ENCODE measurements around the gene BRCA2. TPM values are rescaled to one million over a fixed set of nuclear protein-coding genes. Genes with fewer than 3 reads are reported as not detected.

Gene BRCA2
- total RNA-seq, 6 experiments from 2014 or later: 0.46 to 4.0 (median 1.8) TPM

- no peak overlapping the region for H3K4me3 ChIP-seq
- peaks cover 0 to 52% (median 14%) of the 10 kb centered on the region in 4 donors for H3K36me3 ChIP-seq
- H3K9me3 ChIP-seq: no peaks in the 10 kb centered on the region
- H3K4me1 ChIP-seq: no peaks in the 10 kb centered on the region
- ATAC-seq (no peak), DNase-seq (no peak)
- TF ChIP-seq POLR2A (IDR thresholded peaks at IDR 0.05): no peak
- TF ChIP-seq, protein P1, sequence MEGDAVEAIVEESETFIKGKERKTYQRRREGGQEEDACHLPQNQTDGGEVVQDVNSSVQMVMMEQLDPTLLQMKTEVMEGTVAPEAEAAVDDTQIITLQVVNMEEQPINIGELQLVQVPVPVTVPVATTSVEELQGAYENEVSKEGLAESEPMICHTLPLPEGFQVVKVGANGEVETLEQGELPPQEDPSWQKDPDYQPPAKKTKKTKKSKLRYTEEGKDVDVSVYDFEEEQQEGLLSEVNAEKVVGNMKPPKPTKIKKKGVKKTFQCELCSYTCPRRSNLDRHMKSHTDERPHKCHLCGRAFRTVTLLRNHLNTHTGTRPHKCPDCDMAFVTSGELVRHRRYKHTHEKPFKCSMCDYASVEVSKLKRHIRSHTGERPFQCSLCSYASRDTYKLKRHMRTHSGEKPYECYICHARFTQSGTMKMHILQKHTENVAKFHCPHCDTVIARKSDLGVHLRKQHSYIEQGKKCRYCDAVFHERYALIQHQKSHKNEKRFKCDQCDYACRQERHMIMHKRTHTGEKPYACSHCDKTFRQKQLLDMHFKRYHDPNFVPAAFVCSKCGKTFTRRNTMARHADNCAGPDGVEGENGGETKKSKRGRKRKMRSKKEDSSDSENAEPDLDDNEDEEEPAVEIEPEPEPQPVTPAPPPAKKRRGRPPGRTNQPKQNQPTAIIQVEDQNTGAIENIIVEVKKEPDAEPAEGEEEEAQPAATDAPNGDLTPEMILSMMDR (IDR thresholded peaks at IDR 0.05): no peak
- intact Hi-C loops (cut with DNase I): no loop called here
- no peak overlapping the region for H3K27ac ChIP-seq
- no peaks in the 10 kb centered on the region for H3K27me3 ChIP-seq
- WGBS (ENCODE audit: insufficient coverage, low coverage, low lambda C conversion rate, missing lambda C conversion rate): 94% methylated on average over 4 of the region's 4 CpGs
These were observed 87.8 kb downstream of the BRCA2 start for GRCh38 chr13:32403108-32403507.

DNA sequence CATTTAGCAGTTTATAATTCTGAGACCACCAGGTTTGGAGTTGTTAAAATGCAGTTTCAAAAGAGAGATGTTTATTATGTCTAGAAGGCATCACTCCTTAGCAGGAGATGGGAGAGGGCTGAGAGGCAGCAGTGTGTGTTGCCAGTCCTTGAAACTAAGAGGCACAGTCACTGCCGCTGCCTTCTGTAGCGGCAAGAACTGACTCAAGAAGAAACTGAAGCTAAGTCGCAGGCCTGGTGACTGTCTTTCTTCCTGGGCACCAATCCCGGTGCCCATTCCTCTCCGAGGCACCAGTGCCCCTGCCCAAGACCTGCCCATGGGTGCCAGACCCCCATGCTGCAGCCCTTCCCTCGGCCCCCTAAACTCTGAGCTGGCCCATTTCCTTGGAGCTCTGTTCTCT, 92.5 kb downstream of the BRCA2 start:
- no CpG with 5 or more reads among the region's 6 CpGs for WGBS (ENCODE audit: insufficient coverage, low coverage, low lambda C conversion rate, missing lambda C conversion rate)
- intact Hi-C loops (cut with DNase I): no loop called here

DNA sequence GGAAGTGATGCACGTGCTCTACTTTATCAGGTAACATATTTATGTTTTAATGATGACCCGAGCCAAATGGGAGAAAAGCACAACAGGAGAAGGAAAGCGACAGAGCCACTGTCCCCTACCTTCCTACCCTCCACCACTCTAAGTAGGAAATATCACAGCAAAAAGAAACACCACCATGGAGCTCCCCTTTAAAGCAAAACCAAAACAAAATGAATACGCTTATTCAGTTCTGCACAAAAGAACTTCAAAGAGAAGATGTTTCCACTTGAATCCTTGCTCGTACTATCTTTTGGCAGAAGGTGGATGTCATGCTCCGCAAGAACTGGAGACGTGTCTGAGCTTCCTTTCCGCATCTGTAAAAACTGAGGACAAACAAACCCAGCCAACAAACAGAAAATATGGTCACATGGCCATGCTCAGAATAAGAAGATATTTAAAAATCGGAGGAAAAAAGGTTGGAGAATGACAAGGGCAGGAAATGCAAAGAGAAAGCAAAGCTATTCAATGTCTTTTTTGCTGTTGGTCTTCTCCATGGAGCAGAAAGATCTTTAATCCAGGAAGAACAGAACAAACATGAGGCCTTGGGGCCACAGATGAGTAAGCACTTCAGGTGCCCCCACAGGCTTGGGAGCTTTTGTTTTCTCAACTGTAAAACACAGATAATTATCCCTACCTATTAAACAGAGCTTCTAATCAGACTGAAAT, 93.1 kb downstream of the BRCA2 start:
- Histone ChIP-seq H3K27me3 (no peaks in the 10 kb centered on the region), H3K4me1 (peaks cover 0 to 26% (median 12%) of the 10 kb centered on the region in 4 donors), H3K9me3 (no peaks in the 10 kb centered on the region), H3K27ac (no peak overlapping the region), H3K36me3 (peaks cover 0 to 29% (median 6%) of the 10 kb centered on the region in 4 donors), H3K4me3 (no peak overlapping the region)
- intact Hi-C loops (cut with DNase I): no loop called here
- ATAC-seq (no peak), DNase-seq (no peak)
- TF ChIP-seq, protein P1 (IDR thresholded peaks at IDR 0.05): no peak
- TF ChIP-seq POLR2A (IDR thresholded peaks at IDR 0.05): no peak
- 79% methylated on average over 9 of the region's 9 CpGs for WGBS (ENCODE audit: insufficient coverage, low coverage, low lambda C conversion rate, missing lambda C conversion rate)

More for the DNA sequence above, 92.5 kb downstream of the BRCA2 start:
- ATAC-seq: no peak
- Histone ChIP-seq H3K4me1 (peaks cover 0 to 24% (median 9%) of the 10 kb centered on the region in 4 donors), H3K27ac (no peak overlapping the region), H3K4me3 (no peak overlapping the region), H3K27me3 (no peaks in the 10 kb centered on the region), H3K36me3 (peaks cover 0 to 35% (median 9%) of the 10 kb centered on the region in 4 donors), H3K9me3 (no peaks in the 10 kb centered on the region)
- DNase-seq: no peak
- TF ChIP-seq, protein P1 (IDR thresholded peaks at IDR 0.05): no peak
- TF ChIP-seq POLR2A (IDR thresholded peaks at IDR 0.05): no peak

DNA sequence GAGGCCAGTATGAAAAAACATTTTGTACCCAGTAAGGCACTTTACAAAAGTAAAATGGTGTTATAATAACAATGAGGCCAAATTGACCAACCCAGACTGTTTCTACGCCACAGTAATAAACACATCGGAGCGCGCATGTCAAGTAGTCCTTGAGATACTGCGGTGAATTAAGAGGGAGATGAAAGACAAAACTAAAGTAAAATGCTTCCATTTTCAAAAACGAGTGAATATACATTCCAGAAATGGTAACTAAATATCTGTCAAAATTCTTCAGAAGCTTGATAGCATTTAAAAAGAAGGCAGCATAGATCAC, 93.6 kb downstream of the BRCA2 start:
- DNase-seq (no peak), ATAC-seq (no peak)
- WGBS (ENCODE audit: insufficient coverage, low coverage, low lambda C conversion rate, missing lambda C conversion rate): 88% methylated on average over 6 of the region's 6 CpGs
- H3K9me3 ChIP-seq: no peaks in the 10 kb centered on the region
- H3K27me3 ChIP-seq: no peaks in the 10 kb centered on the region
- peaks cover 0 to 29% (median 14%) of the 10 kb centered on the region in 4 donors for H3K4me1 ChIP-seq
- peak overlapping the region in 2 of 3 donors; percentile 82 to 91 for H3K27ac ChIP-seq
- TF ChIP-seq, protein P1 (IDR thresholded peaks at IDR 0.05): no peak
- no peak for TF ChIP-seq POLR2A (IDR thresholded peaks at IDR 0.05)
- H3K36me3 ChIP-seq: peaks cover 0 to 24% (median 4%) of the 10 kb centered on the region in 4 donors
- H3K4me3 ChIP-seq: no peak overlapping the region
- intact Hi-C loops (cut with DNase I): no loop called here

All from right lobe of liver (tissue), 6 donors.